GM12891 (cell line): ENCODE data around the gene CDC6.

ENCODE experiments used
- DNase-seq: peaks from one replicate; pipeline ENCODE4 v3.0.0; 2011; ENCODE audit warnings: low spot score; ENCODE audit not compliant: insufficient read length
- FAIRE-seq: peaks from 2 replicates; lab custom pipeline; 2011; peaks lifted over from hg19 to GRCh38; lab: Jason Lieb, UNC
- PAX5 ChIP-seq: IDR thresholded peaks from 2 replicates; pipeline ENCODE4 v1.6.1; 2011; ENCODE audit warnings: low read length, moderate library complexity, mild to moderate bottlenecking; ENCODE audit not compliant: insufficient read depth, severe bottlenecking
- POLR2A ChIP-seq: IDR thresholded peaks from 2 replicates; pipeline ENCODE4 v1.6.1; 2011; ENCODE audit warnings: low read depth, low read length, control low read depth
- POLR2AphosphoS5 ChIP-seq: IDR thresholded peaks from 2 replicates; pipeline ENCODE4 v1.6.1; 2011; ENCODE audit warnings: low read depth, low read length, control low read depth
- POU2F2 ChIP-seq: IDR thresholded peaks from 2 replicates; pipeline ENCODE4 v1.6.1; 2011; ENCODE audit warnings: low read depth, mild to moderate bottlenecking, control low read depth, low read length, moderate library complexity
- SPI1 ChIP-seq: IDR thresholded peaks from 2 replicates; pipeline ENCODE4 v1.6.1; 2011; ENCODE audit warnings: low read depth, low read length, control low read depth
- TAF1 ChIP-seq: IDR thresholded peaks from 2 replicates; pipeline ENCODE4 v1.6.1; 2011; ENCODE audit warnings: low read depth, low read length, control low read depth

Gene CDC6

GRCh38 chr17:40329839-40330794 is 42.4 kb downstream of the CDC6 start:
- FAIRE-seq: peak; percentile 60
- TF ChIP-seq PAX5 (no peak), POLR2A (no peak), SPI1 (peak; percentile 15; the same call in 1 of the 2 replicates), POLR2AphosphoS5 (no peak), TAF1 (no peak)
- no peak for DNase-seq

- no peak for TF ChIP-seq POU2F2
- no peak for TF ChIP-seq POLR2A
- no peak for TF ChIP-seq PAX5
- TF ChIP-seq SPI1: no peak
- TF ChIP-seq POLR2AphosphoS5: no peak
- no peak for TF ChIP-seq TAF1
- DNase-seq (no peak), FAIRE-seq (no peak)
These were observed 43.3 kb downstream of the CDC6 start for GRCh38 chr17:40330850-40331470.

DNA sequence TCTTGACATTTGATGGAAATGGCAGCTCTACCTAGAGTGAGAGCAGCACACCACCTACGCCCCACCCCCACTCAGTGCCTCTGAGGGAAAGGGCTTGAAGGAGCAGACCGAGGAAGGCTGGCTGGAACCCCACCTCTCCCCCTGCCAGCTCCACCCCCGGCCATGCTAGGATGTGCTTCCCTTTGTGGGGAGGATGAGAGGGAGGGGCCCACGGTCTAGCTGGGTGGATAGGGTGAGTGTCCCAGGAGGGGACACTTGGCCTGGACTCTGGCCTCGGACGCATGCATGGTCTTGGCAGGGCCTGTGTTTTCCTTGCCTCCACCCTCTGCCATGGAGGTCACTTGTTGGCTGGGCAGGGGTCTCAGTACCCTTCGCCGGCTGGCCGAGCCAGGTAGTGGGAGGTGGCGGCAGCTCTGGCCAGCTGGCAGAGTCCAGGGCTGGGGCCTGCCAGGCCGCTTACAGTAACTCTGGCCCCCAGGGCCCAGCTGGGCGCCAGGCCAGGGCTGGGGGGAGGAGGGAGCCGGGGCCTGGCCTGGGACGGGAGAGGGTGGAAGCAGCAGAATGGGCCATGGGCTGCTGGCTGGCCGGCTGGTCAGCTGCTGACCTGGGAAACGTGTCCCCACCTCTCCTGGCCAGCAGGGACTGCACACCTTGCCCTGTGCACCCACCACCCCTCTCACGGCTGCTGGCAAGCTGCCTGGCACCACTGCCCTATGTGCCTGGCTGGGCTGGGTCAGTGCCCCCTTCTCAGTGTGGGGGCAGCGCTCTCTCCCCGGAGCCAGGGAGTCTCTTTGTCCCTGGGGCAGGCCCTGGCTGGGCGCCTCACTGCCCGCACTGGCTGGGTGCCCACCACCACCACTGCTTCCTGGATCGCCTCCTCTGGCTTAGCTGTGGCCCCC is 44.3 kb downstream of the CDC6 start:
- DNase-seq (no peak), FAIRE-seq (no peak)
- TF ChIP-seq PAX5: no peak
- no peak for TF ChIP-seq POLR2A
- no peak for TF ChIP-seq POU2F2
- TF ChIP-seq POLR2AphosphoS5: no peak
- no peak for TF ChIP-seq SPI1
- no peak for TF ChIP-seq TAF1

DNA sequence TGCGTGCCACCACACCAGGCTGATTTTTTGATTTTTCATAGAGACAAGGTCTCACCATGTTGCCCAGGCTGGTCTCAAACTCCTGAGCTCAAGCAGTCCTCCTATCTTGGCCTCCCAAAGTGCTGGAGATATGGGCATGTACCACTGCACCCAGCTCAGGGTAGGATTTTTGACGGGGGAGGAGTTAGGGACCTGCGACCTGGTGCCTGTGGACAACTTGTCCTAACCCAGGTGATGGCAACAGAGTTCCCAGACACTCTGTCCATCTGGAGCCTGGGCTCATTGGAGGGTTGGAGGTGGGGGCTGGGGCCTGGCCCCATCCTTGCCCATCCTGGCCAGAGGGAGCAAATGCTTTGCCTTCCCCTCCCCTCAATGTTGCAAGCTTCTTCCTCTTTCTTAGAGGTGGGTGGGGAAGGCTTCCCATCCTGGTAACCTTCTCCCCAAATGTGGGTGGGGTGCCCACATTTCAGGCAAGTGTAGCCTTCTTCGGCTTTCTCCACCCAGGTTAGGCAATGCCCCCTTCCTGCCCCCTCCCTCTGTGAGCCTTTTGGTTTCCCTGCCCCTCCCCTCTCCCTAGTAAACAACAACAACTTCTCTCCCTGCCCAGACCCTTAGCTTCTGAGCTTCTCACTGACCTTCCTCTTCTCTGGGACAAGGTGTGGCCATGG is 46.2 kb downstream of the CDC6 start:
- FAIRE-seq: no peak
- TF ChIP-seq POLR2A (no peak), POLR2AphosphoS5 (no peak), SPI1 (no peak), POU2F2 (no peak), TAF1 (no peak), PAX5 (no peak)

DNA sequence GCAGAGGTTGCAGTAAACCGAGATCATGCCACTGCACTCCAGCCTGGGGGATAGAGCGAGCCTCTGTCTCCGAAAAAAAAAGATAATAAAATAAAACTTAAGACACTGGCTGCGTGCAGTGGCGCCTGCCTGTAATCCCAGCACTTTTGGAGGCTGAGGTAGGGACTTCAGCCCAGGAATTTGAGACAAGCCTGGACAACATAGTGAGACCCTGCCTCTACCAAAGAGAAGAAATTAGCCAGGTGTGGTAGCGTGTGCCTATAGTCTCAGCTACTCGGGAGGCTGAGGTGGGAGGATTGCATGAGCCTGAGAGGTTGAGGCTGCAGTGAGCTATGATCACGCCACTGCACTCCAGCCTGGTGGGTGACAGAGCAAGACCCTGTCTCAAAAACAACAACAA is 47.9 kb downstream of the CDC6 start:
- FAIRE-seq: no peak
- no peak for DNase-seq
- TF ChIP-seq TAF1: no peak
- TF ChIP-seq POLR2A: no peak
- no peak for TF ChIP-seq SPI1
- TF ChIP-seq PAX5: no peak
- TF ChIP-seq POLR2AphosphoS5: no peak
- TF ChIP-seq POU2F2: no peak

More for the DNA sequence above, 46.2 kb downstream of the CDC6 start:
- no peak for DNase-seq

DNA sequence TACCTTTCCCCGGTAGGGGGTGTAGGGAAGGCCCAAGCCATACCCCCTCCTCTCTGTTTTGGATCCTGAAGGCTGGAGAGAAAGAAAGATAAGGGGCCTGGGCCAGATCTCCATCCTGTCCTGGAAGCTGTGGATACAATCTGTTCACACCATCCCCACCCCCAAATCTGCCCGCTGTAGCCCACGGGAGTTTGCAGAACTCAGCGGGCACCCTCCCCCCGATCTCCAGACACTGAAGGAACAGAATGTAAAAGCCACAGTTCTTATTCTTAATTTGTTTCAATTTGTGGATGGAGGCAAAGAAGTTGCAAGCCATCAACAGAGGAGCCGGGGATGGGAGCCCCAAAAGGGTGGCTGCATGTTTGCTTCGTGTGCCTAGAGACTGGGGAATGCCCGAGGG is 49.7 kb downstream of the CDC6 start:
- FAIRE-seq (no peak), DNase-seq (no peak)
- no peak for TF ChIP-seq POU2F2
- no peak for TF ChIP-seq POLR2A
- TF ChIP-seq SPI1: no peak
- TF ChIP-seq TAF1: no peak
- no peak for TF ChIP-seq POLR2AphosphoS5
- no peak for TF ChIP-seq PAX5

DNA sequence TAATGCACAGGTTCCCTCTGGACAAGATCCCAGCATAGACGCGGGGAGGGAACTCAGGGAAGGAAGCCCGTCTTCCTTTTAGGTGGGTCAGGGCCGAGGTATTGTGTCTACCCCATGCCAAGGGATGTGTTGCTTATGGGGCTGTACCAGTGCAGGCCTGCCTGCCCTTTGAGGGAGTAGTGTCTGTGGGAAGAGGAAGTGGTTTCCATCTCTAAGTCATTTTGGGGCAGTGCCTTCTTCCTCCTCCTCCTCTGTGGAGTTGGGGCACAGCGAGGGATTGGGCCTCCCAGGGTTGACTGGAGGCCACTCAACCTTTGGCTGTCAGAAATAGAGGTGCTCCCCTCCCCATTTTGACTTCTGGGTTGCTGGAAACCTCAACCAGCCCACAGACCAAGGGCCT is 50.4 kb downstream of the CDC6 start:
- FAIRE-seq (peak; percentile 13), DNase-seq (no peak)
- TF ChIP-seq POU2F2 (no peak), SPI1 (peak; percentile 71)

- no peak for DNase-seq
- TF ChIP-seq TAF1: no peak
- TF ChIP-seq POLR2AphosphoS5: no peak
- TF ChIP-seq PAX5: no peak
- TF ChIP-seq SPI1: no peak
- TF ChIP-seq POLR2A: no peak
- no peak for TF ChIP-seq POU2F2
- no peak for FAIRE-seq
These were observed 51.4 kb downstream of the CDC6 start for GRCh38 chr17:40338941-40339649.
